NOMO-1 (cell line): ENCODE results near the gene IGFBP2.

Source experiments
- DNase-seq, 2 experiments: peaks; one replicate each; lab custom pipeline; 2025; ENCODE audit not compliant: unreplicated experiment in 2 of 2; lab: John Stamatoyannopoulos, UW

Gene IGFBP2

GRCh38 chr2:216636551-216637450, 3.6 kb downstream of the IGFBP2 start:
- DNase-seq, result peak; percentile 65

GRCh38 chr2:216637472-216637871, 4.3 kb downstream of the IGFBP2 start:
- DNase-seq, result no peak

- DNase-seq, result no peak
Observed at GRCh38 chr2:216643986-216644659, 10.9 kb downstream of the IGFBP2 start.

GRCh38 chr2:216644842-216645635, 11.8 kb downstream of the IGFBP2 start:
- DNase-seq, result no peak

GRCh38 chr2:216645636-216645950, 12.4 kb downstream of the IGFBP2 start:
- no peak for DNase-seq

- no peak for DNase-seq
Observed at GRCh38 chr2:216646116-216646515, 12.9 kb downstream of the IGFBP2 start.

- no peak for DNase-seq
Observed at GRCh38 chr2:216648105-216648504, 14.9 kb downstream of the IGFBP2 start.

- DNase-seq, result no peak
Observed at GRCh38 chr2:216649574-216649973, 16.4 kb downstream of the IGFBP2 start.

- DNase-seq, result no peak
Observed at GRCh38 chr2:216650626-216651257, 17.5 kb downstream of the IGFBP2 start.

- no peak for DNase-seq
Observed at GRCh38 chr2:216651351-216651881, 18.2 kb downstream of the IGFBP2 start.

GRCh38 chr2:216652566-216652965, 19.3 kb downstream of the IGFBP2 start:
- DNase-seq, result no peak

GRCh38 chr2:216653093-216653799, 20.0 kb downstream of the IGFBP2 start:
- no peak for DNase-seq

- DNase-seq, result peak in 1 of 2 experiments; percentile 1
Observed at GRCh38 chr2:216653931-216654365, 20.7 kb downstream of the IGFBP2 start.

- no peak for DNase-seq
Observed at GRCh38 chr2:216654528-216655052, 21.4 kb downstream of the IGFBP2 start.

- no peak for DNase-seq
Observed at GRCh38 chr2:216657086-216657855, 24.1 kb downstream of the IGFBP2 start.

- no peak for DNase-seq
Observed at GRCh38 chr2:216657980-216658379, 24.8 kb downstream of the IGFBP2 start.

GRCh38 chr2:216658757-216659156, 25.5 kb downstream of the IGFBP2 start:
- DNase-seq, result no peak

- no peak for DNase-seq
Observed at GRCh38 chr2:216659276-216659675, 26.1 kb downstream of the IGFBP2 start.

- DNase-seq, result no peak
Observed at GRCh38 chr2:216660496-216660895, 27.3 kb downstream of the IGFBP2 start.
